ENCODE results near the gene ARNT2.
"Not testable (repeated sequence)": the region's sequence is repeated elsewhere in the genome, so short reads cannot be mapped to it uniquely, and the experiment has no call there.

Gene ARNT2

DNA sequence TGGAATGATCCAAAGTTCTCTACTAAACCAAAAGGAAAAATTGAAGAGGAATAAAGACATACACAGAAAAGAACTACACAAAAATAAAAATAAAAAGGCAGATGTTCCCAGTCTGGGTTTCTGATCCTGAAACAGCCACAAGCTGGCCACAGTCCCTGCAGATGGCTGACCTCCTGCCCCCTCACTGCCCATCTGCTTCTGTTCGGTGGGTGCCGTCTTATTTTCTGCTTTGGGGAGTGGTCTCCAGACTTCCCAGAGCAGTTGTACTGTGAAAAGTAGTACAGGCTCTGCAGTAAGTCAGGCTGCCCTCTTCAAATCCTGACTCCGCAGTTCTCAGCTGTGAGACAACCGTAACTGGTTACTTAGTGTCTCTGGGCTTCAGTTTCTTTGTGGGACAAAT, 94.5 kb downstream of the ARNT2 start:
- DNase-seq, result peak in 3 of 42 donors; percentile 11 to 19 (median 16)
- intact Hi-C loops (cut with DNase I), result no loop called here

DNA sequence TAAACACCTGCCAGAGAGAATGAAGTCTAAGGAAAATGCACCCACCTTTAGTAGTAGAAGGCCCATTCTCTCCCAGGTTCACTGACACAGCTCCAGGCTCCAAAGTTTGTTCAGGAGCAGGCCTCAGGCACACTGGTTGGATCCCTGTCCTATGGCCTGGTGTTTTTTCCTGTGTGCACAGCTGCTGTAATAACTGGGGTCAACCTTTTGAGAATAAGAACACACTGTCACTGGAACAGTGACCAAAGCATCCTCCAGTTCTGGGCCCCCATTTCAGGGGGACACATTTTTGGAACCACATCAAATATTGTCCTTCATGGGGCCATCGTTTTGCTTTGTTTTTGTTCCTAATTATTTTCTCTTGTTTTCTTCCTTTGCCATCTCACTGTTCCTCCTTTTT, 95.8 kb downstream of the ARNT2 start:
- intact Hi-C loops (cut with DNase I), result no loop called here
- peak in 3 of 42 donors; percentile 7 to 39 (median 22) for DNase-seq

GRCh38 chr15:80501476-80501875, 97.3 kb downstream of the ARNT2 start:
- DNase-seq, result peak in 3 of 42 donors; percentile 6 to 34 (median 15)
- intact Hi-C loops (cut with DNase I), result no loop called here

- intact Hi-C loops (cut with DNase I), result no loop called here
- DNase-seq, result peak in 3 of 42 donors; percentile 9 to 40 (median 26)
Measured at GRCh38 chr15:80502782-80503181, 98.6 kb downstream of the ARNT2 start.

DNA sequence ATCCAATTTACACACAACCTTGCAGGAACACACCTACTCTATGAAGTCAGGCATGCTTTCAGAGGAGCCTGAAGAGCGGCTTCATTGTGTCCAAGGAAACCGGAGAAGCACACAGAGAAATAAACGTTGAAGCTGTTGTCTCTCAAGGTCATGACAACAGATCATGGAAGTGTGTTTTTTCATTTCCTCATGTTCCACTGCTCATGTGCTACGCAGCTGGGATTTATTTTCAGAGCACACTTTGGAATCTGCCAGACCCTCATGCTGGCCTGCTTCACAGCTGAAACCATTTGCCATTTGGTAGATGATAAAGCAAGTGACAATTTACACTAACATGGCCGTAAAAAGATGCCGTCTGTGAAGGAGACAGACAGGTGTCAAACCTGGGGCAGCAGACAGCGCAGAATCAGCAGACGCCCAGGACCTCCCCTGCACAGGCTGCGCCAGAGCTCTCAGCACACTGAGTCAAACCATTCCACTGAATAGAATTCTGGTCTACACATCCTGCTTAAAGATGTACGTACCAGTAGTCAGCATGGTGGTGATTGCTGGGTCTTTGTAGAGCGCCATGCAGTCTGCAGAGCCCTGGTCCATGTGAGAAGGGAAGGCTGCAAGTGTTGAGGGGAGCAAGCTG, 99.3 kb downstream of the ARNT2 start:
- intact Hi-C loops (cut with DNase I), result no loop called here
- DNase-seq, result peak in 2 of 42 donors; percentile 26 to 43

DNA sequence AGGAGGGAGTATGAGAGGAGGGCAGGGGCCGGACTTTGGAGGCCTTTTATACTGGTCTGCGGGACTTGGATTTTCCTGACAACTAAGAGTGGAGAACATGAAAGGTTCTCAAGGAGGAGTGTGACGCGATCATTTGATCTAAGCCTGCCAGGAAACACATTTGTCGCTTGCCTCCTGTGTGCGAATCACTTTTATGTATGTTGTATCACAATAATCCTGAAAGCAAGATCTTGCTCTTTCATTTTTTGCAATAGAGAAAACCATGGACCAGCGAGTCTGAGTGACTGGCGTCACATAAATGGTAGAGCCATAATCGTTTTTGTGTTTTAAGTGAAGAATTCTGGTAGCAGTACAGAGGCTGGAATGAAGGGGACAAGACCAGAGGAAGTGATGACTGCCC, 100.7 kb downstream of the ARNT2 start:
- intact Hi-C loops (cut with DNase I), result no loop called here
- peak in 3 of 42 donors; percentile 10 to 30 (median 20) for DNase-seq

DNA sequence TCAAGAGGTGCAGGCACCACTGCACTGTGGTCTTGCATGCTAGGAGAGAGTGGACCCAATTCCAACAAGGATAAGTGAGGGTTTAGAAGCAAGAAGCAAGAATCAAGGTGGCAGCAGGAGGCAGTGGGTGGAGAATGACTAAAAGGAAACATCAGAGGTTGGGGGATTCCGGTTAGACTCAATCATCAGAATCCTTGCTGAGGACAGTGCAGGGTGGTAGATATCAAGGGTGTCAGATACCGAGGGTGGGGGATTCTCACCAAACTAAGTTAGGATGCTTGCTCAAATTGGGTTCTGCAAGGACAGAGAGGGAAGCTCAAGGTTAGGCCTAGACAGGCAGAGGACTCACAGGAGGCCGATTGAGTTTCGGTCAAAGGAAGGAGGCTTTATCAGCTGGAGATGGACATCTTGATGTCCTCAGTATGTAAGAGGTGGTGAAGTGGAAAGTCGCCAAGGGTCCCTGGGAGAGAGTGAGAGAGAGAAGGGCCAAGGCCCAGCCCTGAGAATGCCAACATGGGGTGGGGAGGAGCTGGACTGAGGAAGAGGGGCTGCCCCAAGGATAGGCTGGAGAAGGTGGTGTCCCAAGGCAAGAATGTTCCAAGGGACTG, 102.2 kb downstream of the ARNT2 start:
- intact Hi-C loops (cut with DNase I), result no loop called here
- no peak for DNase-seq

DNA sequence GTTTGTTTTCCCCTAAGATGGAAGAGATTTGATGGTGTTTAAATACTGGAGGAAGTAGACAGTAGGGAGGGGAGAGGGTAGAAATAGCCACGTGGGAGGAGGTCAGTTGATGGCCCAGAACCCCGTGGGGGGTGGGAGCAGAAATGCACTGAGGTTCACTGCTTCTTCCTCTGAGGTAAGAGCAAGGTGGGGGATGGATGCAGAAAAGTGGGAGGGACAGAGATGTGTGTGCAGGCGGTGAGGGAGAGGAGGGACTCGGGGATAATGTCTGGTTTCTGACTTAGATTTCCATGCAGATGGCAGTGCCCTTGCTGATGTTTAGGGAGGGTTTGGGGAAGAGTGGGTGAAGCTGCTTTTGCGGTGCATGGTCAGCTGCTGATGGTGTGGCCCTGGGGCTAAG, 102.9 kb downstream of the ARNT2 start:
- intact Hi-C loops (cut with DNase I), result no loop called here
- DNase-seq, result peak in 1 of 42 donors; percentile 8

DNA sequence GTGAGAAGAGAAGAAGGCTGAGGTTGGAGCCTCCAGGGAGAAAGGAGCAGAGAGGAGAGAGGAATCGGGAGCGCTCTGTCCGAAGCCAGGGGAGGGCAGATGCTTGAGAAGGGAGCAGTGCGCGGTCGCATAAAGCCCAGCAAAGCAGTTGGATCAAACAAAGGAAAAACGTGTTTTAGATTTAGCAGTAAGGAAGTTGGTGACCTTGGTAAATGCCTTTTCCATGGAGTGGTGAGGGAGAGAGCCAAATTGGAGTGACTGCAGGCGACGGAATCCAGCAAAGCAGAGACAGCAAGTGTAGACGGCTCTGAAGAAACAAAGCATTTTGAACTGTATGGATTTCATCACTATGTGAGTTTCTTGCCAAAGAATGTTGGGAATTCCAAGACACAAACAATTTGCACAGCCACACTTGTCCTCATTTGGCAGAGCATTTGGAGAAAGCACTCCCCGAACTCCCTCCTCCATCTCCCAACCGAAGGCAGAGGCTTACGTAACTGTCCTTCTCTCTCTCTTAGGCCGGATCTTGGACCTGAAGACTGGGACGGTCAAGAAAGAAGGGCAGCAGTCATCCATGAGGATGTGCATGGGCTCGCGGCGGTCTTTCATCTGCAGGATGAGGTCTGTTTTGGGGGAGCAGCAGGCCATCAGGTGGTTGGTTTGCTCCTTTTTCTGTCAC, 103.6 kb downstream of the ARNT2 start:
- intact Hi-C loops (cut with DNase I), result no loop called here
- peak in 2 of 42 donors; percentile 26 to 37 for DNase-seq

DNA sequence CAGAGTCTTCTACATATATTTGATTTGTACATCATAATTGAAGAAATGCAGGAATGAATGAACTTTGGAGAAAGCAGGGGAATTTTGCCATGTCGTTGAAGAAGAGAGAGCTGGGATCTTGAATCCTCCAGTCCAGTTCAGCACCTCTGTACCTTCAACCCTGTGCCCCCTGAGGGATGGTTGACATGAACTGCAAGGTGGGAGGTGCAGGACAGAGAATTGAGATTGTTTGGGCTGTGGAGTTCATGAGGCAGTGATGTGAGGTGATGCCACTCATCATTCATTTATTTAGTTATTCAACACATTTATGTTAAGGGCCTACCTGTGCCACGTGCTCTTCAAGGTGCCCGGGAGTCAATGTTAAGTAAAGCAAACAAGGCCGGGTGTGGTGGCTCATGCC, 104.6 kb downstream of the ARNT2 start:
- DNase-seq, result peak in 2 of 42 donors; percentile 8 to 16
- intact Hi-C loops (cut with DNase I), result no loop called here

DNA sequence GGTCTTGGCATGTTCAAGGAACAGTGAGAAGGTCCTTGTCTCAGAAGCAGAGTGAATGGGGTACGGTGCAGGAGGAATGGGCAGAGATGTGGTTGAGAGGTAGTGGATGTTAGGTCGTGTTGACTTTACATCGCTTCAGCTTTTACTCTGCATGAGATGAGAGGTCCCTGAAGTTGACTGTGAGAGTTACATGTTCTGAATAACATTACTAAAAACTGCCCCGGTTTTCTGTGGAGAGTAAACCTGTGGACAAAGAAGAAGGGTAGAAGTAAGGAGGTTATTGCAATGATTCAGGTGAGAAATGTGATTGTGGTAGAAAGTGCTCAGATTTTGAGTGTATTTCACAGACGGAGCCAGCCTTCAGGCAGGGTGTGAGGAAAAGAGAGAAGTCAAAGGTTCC, 105.6 kb downstream of the ARNT2 start:
- DNase-seq, result no peak
- intact Hi-C loops (cut with DNase I), result no loop called here

- intact Hi-C loops (cut with DNase I); DNase-seq: not testable (repeated sequence)
Measured at GRCh38 chr15:80510985-80511384, 106.8 kb downstream of the ARNT2 start.

DNA sequence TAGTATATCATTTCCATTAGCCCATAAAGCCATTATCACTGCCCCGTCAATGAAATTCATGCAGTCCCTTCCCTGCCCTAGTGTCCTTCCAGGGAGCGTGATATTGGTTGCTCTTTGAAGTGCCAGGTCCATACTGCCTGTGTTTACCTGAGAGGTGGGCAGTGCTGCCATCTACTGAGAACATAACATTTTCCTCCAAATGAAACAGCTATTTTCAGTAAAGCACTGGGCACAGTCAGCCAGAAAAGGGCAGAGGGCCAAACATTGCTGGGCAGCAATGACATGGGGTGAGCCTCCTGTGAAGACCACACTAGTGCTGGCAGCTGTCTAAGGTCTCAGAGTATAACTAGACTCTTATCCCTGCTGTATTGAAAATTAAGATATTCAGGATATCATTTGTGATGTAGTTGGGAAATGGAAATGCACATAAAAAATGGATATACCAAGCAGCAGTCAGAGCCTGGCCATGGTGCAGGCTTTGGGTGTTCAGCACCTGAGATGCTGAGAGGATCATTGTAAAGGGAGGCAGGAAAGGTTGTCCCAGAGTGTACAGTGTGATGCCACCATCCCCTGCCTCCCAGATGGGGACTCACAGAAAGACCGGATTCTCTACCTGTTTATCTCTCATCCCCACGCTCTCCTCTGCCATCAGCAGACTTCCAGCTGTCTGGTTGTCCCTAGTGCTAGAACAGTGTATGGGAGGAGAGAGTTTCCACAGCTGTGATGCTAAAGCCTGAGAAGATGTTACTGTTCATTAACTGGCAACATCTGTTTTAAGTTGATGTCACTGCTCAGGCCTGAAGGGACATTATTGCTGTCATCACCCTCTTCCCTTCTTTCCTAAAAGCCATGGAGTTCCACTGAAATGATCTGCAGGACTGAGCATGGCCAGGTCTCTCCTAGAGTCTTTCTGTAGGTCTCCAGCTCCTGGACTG, 108.8 kb downstream of the ARNT2 start:
- DNase-seq, result peak in 10 of 42 donors; percentile 8 to 59 (median 28)
- intact Hi-C loops (cut with DNase I), result no loop called here

DNA sequence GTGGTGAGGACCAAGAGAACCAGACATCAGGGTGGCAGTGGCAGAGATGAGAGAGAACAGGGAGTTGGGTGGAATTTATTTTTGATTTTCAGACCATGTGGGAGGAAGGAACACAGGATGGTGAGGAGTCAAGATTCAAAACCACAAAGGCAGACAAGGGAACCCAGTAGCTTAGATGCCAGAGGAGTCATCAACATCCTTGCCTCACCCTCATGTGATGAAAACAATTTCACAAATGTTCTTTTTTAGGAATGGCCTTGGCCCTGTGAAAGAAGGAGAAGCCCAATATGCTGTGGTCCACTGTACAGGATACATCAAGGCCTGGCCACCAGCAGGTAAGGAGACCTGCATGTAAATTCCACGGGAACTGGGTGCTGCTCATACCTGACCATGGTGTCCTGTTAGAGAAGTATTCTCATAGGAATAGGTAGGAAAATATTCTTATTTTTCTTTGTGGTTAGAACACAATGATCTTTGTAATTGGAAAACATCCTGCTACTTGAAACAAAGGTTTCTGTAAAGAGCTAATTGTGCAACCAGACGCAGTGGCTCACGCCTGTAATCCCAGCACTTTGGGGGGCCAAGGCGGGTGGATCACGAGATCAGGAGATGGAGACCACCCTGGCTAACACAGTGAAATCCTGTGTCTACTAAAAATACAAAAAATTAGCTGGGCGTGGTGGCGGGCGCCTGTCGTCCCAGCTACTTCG, 110.0 kb downstream of the ARNT2 start:
- DNase-seq, result peak in 1 of 42 donors; percentile 23
- intact Hi-C loops (cut with DNase I), result no loop called here

- DNase-seq, result no peak
- intact Hi-C loops (cut with DNase I), result no loop called here
Measured at GRCh38 chr15:80517290-80517689, 113.1 kb downstream of the ARNT2 start.

- intact Hi-C loops (cut with DNase I), result no loop called here
Measured at GRCh38 chr15:80518522-80518921, 114.3 kb downstream of the ARNT2 start.

DNA sequence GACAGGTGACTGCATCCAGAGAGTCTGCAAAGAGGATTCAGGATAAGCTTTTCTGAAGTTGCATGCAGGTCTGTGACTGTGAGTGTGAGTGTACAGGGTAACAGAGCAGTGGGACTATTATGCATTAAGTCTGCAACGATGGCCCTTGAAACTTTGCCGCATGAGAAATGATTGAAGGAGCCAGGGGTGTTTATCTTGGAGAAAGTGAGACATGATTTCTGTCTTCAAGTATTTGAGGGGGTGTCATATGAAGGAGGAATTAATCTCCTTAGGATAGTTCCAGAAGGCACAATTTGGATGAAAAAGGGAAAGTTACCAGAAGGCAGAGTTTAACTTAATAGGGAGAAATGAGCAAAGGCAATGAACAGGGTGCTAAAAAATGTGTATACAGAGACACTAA, 119.6 kb downstream of the ARNT2 start:
- intact Hi-C loops (cut with DNase I), result loop anchor here (10.0 kb wide), 1 partner anchor 49 kb away; no protein-coding TSS in a partner anchor
- DNase-seq, result no peak

More at GRCh38 chr15:80518522-80518921, 114.3 kb downstream of the ARNT2 start:
- no peak for DNase-seq

GRCh38 chr15:80525853-80526252, 121.7 kb downstream of the ARNT2 start:
- DNase-seq, result no peak
- intact Hi-C loops (cut with DNase I), result loop anchor here (10.0 kb wide), 1 partner anchor 51 kb away; no protein-coding TSS in a partner anchor
